ENCODE results near the gene WIPF3. TPM values are rescaled to one million over a fixed set of nuclear protein-coding genes. Genes with fewer than 3 reads are reported as not detected.
A peak's percentile ranks its signal among the peaks of the same experiment; 100 is the strongest.

WIPF3 gene
- total RNA-seq, 1 experiment from 2014 or later: not detected

DNA sequence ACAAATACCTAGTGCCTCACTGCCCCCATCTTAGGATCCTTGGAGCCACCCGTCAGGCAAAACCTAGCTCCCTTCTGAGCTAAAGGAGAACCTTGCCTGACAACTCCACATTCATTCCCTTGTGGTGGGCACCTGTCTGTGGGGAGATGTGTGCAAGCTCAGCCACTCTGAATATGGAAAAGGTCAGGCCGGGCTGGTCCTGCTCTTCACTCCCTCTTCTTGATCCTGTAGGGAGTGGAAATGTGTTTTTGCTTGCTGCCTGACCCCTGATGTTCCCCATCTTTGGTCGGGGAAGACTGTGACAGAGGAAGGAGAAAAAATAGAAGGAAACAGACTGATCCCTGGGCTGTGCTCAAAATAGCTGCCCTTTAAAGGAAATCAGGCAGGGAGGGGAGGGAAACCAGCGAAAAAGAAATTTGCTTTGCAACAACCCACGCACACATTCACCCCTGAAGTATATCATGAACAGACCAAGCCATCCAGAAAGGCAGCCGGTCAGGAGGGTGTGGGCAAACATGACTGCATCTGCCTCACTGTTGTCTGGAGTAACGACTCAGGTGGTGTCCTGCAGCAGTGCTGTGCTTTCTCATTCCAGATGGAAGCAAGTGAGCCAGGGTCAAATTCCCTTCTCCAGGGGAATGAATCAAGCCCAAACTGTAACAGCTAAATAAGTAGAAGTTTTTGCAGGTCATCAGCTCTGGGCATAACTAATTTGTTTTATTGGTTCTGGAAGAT is 109.3 kb downstream of the WIPF3 start:
- DNase-seq (ENCODE audit: low read depth): peak; percentile 18

DNA sequence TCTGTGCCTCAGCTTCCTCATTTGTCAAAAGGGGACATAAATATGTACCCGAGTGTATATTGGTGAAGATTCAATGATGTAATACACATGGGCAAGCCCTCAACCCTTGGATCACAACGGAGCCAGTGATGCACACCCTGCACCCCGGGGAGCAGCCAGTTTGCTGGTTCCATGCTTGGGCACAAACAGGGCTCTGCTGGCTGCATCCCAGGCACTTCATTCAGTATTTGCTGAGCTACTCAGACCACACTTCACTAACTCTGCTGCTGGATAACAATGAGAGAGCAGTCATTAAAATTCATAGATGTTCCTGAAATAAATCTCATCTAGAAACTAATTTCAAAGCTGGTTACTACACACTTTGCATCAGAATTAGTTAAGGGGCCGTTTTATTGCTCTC is 111.3 kb downstream of the WIPF3 start:
- DNase-seq (ENCODE audit: low read depth): no peak

DNA sequence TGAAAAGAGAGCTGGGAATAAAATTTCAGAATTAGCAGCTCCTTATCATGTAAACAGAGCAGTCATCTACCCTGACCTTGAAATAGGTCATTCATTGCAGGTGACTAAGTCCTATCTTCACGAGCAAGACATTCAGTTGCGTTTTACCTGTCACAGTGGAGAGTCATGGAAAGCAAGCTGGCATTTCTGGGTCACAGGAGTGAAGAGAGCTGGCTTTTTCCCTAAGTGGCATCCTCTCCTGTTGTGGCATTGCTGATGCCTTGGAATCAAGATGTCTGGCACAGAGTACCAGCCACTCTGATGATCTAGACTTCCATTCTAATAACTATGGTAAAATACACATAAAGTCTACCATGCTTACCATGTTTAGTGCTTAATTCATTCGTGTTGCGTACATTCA is 112.5 kb downstream of the WIPF3 start:
- no peak for DNase-seq (ENCODE audit: low read depth)

DNA sequence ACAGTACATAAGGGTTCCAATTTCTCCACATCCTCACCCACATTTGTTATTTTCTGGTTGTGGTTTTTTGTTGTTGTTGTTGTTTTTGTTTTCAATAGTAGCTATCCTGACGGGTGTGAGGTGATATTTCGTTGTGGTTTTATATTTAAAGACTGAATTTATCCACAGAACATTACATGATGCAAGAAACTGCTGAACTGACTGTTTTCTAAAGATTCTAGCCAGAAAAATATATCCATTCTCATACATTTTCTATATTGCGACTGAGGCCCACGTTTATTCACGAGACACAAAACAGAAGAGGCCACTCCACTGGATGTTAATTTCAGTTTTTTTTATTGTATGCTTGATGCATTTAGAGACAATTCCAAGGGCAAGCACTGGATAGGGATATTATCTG is 113.5 kb downstream of the WIPF3 start:
- DNase-seq (ENCODE audit: low read depth): no peak

DNA sequence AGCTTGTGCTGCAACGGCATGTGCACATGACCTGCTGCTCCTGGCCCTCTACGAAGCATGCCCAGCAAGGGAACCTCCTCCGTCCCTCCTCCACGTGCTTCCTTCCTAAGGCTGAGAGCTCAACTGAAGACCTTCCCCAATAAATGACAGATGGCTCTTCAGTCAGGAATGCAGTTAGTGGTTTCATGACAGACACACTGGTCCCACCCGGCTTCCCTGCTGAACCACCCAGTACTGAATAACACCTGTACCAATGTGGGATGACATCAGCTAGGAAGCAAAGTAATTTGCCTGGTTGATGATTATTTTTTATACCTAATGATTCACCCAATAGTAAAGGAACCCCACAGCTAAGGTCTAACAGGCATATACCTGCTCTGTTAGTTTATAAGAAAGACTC is 114.2 kb downstream of the WIPF3 start:
- no peak for DNase-seq (ENCODE audit: low read depth)

DNA sequence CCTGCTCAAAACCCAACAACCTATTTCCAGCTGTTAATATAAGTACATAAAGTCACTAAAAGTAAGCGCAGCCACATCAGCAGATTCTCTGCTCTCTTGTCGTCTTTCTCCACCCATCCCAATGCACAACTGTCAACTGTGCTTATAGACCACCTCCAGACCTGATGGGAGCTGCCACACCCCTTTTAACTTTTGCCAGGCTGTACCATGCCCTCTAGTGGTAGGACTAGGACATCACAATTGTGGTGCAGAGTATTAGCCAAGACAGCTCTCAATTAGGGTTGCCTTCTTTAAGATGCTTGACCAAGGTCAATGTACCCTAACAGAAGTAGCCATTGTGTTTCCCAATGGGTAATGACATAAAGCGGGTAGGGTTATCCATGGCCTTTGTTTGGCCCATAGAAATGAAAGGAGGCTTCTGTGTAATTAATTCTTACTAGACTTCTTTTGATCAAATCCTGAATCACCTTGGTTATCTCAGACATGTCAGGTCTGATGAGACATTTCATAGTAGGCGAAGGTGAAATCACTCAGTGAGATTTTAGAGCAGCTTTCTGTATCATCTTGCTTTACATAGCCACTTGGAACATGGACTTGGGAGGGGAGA is 115.2 kb downstream of the WIPF3 start:
- peak; percentile 57 for DNase-seq (ENCODE audit: low read depth)

DNA sequence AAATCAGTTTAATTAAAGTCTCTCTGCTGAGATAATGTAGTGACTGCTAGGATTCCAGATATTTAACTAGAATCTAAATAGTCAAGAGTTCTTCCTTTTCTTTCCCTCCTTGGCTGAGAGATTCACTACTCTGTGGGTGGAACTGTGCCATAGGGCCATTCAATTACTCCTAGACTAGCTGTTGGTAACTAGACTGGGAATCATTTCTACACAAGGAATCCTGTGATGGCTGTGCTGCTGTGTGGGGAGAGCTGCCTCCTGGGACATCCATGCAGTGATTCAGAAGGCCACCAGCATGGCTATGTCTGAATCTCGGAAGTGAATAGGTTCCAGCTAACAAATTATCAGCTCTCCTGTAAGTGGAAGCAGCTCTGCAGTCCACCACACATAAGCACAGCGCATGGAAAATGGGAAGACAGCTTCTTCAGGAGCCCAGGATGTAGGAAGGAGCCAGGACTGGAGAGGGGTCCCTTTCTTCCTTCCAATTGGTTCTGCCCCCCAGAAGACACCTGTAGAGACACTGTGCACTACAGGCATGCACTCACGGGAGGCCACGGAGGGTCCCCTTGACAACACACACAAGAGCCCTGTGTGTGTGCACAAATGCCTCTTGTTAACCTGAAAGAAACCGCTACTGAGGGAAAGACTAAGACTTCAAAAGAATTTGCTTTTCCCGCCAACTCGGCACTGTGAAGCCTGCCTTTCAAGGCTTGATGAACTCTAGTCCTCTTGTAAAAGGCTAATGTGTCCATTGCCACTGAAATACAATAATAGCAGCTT is 116.8 kb downstream of the WIPF3 start:
- DNase-seq (ENCODE audit: low read depth): no peak

DNA sequence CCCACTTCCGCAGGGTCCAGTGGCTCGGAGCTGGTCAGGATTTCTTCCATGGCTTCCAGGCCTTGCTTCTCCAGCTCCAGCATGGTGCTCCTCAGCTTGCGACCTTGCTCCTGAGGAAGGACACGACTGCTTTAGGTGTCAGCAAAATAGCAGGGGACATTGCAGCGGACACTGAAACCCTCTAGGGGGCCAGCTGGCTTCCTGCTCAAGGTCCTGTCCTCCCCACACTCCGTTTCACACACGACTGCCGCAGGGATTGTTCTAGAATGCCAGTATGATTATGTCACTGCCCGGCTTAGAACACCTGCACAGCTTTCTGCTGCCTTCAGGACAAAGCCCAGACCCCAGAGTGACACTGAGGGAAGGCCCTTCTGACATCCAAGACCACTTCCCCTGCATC is 117.7 kb downstream of the WIPF3 start:
- no peak for DNase-seq (ENCODE audit: low read depth)

DNA sequence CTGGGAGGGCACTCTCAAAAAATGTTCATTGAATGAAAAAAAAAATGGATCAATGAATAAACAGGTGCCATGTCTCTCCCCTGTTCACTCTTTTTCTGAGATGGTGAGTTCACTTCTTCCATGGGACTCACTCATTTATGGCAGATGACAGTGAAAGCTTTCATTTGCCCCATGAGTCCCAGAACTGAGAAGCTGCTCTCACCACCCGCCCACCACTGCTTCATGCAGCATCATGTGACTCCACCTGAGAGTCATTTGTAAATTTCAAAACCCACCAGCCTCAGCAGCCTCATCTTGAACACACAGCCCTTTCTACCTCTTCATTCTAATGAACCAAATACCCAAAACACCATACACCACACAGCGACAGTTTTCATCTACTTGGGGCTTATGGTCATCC is 118.4 kb downstream of the WIPF3 start:
- DNase-seq (ENCODE audit: low read depth): no peak

DNA sequence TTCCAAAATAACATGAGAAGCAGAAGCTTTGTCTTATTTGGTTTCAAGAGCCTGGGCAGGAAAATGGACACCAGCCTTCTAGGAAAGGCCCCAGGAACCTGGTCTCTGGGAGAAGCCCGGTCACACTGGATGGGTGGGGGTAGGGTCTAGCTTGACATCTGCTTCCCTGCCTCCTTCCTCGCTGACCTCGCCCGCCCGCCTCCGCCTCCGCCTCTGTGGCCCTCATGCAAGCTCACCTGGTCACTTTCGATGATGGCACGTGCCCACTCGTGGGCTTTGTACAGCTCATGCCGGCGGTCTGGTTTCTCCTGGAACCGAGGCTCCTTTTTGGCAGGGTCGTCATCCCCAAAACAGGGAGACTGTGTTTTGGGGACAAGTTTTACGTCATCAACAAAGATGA is 119.9 kb downstream of the WIPF3 start:
- no peak for DNase-seq (ENCODE audit: low read depth)

DNA sequence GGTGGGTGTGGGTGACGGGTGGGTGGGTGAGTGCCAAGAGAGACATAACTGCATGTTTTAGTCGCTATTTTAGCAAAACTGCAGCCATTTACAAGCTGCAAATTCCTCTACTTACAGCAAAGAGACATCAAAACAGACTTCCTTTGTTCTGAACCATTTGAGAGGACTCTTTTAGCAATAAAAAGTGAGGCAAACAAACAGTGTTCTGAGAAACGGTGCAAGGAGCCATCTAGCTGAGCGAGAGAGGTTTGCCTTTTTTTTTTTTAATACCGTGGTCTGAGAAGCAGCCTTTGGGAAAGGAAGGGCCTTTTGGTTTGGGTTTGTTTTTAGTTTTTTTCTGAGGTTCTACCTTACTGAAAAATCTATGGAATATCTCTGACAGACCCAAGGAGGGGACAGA is 120.4 kb downstream of the WIPF3 start:
- no peak for DNase-seq (ENCODE audit: low read depth)

DNA sequence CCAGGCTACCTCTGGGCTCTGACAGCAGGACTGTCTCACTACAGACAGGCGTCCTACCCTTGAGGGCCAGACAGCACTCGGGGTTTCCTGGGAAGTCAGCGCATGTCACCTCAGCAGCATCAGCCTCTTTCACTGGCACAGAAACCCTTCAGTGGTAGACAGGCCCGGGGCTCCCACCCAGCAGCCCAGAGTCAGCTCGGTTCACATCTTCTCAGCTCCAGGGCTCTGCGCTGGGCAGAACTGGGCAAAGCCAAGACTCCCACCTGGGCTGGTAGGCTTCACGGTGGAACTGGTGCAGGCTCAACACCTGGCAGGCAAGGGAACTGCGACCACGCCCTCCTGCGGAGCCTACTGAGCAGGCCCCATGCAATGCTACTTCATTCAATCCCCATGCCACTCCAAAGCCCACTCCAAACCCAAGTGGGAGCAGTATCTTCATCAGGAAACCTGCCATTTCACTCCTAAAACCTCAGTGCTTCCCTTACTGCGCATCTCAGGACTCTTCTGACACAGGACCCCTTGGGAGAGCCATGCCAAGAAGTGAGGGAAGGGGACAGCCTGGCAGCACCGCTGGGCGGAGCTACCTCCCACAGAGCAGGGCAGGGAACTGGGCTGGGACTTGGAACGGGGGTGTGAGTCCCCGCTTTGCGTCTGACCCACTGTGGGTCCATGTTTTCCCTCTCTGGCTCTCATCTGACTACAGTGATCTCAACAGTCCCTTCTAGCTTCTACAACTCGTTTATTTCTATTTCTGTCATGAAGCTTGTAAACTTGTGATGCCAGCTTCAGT is 122.9 kb downstream of the WIPF3 start:
- no peak for DNase-seq (ENCODE audit: low read depth)

DNA sequence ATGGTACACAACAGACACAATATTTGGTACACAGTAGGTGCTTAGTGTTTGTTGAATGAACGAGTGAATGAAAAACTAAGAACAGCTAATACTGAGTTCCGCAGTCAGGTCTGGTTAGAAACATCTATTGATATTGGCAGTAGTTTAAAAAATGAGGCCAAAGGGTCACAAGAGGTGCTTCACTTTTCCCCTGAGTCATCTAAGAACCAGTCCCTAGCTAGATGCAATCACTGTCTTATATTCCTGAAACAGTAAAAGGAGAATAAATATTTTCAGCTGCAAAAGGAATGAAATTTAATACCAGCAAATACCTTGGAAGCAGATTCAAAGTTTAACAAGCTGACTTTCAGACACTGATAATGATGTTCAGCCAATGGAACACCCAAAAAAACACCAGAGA is 128.8 kb downstream of the WIPF3 start:
- DNase-seq (ENCODE audit: low read depth): peak; percentile 26

DNA sequence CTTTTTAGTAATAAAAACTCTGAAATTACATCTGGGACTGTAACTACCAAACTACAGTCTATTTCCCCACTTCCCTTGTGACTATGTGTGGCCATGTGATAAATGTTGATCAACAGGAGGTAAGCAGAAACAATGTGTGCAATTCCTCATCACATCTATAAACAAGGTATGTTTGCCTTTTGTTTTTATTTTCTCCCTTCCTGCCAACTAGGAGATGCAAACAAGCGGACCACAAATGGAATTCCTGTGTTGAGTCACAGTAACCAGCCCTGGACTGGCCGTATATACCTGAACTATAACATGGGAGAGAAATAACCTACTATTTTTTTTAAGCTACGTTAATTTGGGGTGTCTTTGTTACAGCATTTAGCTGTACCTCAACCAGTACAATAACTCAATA is 130.8 kb downstream of the WIPF3 start:
- DNase-seq (ENCODE audit: low read depth): peak; percentile 22

DNA sequence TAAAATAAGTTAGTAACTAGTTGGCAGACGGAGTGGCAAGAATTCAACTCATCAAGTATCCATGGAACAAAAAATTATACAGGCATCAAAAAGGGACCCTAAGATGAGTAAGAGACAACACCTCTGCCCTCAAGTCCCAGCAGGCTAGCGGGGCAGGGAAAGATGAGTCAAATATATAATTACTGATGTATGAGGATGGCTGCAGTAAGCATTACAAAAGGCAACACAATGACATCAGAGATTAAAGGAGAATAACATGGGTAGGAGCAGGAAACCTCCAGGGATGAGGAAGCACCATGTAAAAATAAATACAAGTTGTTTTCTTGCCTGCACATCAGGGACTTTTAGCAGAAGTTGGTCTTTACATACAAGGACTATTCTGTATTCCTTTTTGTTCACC is 133.9 kb downstream of the WIPF3 start:
- no peak for DNase-seq (ENCODE audit: low read depth)

DNA sequence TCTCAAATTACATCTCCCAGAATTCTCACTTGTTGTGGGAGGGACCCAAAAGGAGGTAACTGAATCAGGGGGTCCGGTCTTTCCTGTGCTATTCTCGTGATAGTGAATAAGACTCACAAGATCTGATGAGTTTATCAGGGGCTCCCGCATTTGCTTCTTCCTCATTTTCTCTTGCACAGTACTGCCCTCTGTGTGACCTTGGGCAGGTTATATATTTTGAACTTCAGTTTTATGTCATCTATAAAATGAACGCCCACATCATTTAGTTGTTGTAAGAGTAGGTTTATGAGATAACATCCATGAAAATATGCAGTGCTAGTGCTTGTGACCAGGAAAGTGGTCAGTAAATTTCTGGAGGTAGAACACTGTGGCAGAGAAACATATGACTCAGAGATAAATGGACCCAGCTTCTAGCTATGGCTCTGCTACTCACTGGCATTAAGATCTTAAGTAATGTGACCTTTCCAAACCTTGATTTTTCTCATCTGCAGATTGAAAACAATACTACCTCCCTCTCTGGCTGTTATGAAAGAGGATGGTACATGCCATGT is 139.0 kb downstream of the WIPF3 start:
- no peak for DNase-seq (ENCODE audit: low read depth)

DNA sequence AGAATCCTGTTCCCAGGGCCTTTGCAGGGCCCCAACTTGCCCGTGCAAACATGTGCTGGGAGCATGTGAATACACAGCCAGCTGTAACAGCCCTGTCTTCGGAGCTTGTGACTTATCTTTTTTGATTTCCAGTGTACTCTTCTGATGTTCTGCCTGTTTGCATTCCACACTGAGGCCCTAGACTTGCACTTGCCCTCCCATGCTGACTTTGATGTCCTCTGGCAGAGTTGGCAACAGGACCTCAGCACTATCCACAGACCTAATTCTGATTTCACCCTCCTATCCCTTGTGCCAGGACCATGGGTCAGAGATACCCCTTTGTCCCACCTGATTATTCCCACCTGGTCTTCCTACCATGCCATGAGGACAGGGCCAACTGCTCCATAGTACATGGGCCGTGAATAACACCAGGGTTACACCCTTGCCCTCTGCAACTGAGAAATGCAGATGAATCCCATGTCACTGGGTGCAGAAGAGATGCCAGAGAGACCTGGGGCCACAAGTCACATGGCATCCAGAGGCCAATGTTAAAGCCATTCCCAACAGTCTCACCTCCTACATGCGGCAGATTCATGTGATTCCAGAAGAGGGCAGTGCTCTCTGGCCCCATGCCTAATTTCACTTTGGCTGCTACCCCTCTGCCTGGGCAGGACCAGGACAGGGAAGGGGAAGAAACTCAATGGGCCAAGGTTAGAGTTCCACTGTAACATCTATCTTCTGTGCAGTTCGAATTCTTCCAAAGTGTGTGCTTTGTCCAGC is 140.3 kb downstream of the WIPF3 start:
- peak; percentile 32 for DNase-seq (ENCODE audit: low read depth)

DNA sequence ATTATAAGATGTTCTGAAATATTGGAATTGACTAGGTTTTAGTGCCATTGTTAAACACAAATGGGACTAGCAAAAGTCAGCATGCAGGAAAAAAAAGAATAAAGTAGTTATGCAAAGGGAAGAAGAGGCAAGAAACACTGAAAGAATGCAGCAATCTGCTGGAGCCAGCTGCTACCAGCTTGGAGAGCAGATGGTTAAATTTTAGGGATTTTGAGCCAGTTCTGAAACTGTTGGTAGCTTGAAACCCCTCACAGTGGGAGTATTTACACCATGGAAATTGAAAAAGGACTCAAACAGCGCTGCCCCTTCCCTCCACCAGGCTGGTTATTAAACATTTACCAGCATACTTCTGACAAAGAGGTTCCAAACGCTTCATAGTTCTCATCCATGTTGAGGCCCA is 142.3 kb downstream of the WIPF3 start:
- no peak for DNase-seq (ENCODE audit: low read depth)

DNA sequence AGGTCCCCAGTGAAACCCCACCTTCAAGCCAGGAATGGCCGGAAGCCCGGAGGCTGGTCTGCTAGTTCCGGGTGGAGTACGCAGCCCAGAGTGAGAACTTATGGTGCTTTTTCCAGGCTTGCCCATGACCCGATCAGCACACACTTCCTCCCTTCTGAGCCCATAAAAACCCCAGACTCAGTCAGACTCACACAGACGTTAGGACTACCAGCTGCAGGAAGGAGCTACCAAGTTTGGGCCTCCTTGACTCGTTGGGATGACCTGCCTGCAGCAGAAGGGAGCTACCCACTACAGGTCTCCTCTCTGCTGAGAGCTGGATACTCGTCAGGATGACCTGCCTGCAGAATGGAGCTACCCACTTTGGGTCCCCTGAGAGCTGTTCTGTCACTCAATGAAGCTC is 144.2 kb downstream of the WIPF3 start:
- no peak for DNase-seq (ENCODE audit: low read depth)

DNA sequence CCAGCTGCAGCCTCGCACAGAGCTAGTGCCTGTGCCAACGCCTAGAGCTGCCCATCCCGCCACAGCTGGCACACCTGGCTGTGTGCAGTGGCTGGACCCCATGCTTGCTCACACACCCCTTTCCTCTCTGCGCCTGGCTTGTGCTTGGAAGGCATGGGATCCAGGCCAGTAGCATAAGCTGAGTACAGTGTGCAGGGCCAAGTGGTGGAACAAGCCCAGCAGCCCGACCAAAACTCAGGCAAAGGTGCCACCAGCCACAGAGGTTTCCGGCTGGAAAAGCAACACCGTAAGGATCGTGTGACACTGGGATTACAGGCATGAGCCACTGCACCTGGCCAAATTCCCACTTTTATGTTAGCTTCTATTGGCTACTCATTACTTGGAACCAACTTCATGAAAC is 144.9 kb downstream of the WIPF3 start:
- DNase-seq (ENCODE audit: low read depth): no peak

DNA sequence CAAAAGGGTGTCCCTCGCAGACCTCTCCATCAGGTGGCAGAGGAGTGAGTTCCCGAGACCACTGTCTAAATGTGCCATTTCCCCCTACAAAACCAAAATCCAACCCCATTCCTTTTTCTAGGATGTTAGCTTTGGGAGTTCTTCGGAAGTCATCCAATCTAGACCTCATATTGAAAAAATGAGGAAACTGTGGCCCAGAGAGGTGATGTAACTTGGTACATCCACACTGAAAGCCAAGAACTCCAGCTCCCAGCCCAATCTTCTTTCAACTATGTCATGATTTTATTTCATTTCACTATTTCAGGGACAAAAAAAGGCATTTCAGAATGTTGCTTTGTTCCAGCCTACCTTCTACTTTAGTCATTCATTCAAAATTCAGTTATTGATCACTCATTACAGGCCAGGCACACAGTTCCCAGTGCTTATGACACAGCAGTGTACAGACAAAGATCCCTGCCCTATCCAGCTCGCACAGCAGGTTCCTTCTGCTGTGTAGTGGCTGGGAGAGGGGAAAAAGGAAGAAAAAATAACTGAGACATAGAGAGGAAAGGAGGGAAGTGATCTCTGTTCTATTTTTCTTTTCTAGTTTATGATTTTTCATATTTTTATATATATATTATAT is 147.5 kb downstream of the WIPF3 start:
- no peak for DNase-seq (ENCODE audit: low read depth)
